Activated CD4-positive, alpha-beta T cell treated with anti-CD3 and anti-CD28 coated beads, Interleukin-10, Interleukin-2, amounts not matched to agents 100 ng/mL and 50 ng/mL, durations not matched to agents 16 hours and 8 hours (primary cell): ENCODE measurements around the gene CCDC158.
"Not testable (repeated sequence)": the region's sequence is repeated elsewhere in the genome, so short reads cannot be mapped to it uniquely, and the experiment has no call there.

ENCODE experiments used
- DNase-seq: peaks from one replicate; pipeline ENCODE4 v3.0.0-alpha.2; 2020

Gene CCDC158

DNA sequence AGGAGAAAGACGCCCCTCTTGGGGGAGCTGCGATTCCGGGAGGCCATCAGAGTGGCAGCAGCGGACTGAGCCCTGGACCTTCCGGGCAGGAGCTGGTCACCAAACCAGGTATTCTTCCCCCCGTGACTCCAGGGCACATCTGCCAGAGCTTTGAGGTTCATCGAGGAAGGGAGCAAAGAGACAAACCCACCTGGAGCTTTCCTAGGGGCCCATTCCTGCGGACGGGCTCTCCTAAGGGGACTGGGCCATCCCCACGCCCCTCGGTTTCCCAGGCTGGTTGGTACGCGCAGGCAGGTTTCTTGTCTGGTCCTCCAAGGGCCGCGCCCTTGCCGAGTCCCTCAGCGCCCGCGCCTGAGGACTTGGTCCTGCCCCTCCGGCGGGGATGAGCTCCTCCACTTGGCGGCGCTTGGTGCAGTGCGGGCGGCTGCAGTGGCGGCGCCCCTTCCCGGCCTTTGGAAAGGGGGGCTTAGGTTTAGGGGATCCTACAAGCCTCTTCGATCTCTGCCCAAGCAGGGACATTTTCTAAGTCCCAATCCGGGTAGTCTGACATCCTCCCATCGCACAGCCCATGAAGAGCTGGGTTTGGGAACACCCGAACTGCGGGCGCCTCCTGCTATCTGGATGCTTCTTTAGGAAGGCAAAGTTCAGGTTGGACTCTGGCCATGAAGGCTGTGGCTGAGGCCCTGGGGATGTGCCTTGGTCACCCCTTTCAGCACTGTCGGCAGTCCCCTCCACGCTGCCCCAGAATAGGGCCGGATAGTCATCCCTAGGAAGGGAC lies 113.9 kb downstream of the CCDC158 start:
- DNase-seq = peak; percentile 45

DNA sequence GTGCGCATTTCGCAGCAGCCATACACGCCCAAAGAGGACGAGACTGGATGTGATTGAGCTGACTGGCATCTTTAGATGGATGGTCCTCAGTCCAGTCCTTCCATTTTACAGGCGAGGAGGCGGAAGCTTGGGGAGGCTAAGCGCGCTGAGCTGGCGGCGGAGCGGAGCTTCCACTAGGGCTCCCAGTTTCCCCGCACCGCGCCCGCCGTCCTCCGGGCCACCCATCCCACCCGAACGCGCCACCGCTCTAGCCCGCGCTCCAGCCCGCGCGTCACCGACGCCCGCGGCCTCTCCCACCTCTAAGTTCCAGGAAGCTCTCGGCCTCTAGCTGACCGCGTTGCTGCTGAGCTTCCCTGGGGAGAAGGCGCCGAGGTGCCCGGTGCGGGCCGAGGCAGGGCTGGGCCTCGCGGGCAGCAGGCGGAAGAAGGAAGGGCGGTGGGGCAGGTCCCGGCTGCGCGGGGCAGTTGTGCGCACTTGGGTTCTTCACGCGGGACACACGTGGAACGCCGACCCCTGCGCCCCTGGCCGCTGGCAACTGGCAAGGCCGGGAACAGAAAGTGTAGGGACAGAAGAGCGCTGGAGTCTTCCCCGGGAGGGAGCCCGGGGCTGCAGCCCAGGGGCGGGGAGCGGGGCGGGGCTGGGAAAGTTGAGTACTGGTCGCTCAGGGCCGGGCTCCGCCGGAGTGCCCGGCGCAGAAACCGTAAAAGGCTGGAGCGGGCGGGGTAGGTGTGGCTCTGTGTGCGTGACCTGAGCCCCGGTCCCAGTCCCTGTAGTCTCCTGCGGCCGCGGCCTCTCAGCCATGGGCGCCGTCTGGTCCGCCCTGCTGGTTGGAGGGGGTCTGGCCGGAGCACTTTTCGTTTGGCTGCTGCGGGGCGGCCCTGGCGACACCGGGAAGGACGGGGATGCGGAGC lies 114.7 kb downstream of the CCDC158 start, which contains the start of gene STBD1:
STBD1 (plus strand) TSS at position 763 of the 911 bp plus-strand sequence; CDS start at position 800, 37 bp downstream.
- peak; percentile 58 for DNase-seq

DNA sequence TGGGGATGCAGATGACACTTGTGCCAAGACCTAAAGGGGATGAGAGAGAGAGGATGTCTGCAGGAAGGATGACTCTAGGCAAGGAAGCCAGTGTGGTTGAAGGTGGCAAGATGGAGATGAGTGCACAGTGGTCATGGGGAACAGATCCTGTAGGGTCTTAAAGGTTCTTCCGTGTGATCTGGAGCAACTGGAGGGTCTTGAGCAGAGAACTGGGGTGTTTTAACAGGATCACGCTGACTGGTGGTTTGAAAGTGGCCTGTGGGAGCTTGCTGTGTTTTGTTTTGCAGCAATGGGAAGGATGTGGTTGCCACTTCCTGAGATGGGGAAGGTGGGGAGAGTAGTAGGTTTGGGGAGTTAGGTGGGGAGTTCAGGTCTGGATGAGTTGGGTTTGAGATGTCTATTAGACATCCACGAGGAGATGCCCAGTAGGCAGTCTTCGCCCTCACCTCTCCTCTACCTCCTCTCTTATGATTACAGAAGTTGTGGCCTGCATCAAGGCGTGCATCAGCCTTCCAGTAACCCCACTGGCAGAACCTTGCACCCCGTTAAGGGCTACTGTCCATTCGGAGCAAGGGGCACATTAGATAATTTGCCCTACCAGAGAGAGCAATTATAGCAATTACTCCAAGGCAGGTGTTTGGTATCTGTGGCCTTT lies 115.8 kb downstream of the CCDC158 start:
- peak; percentile 78 for DNase-seq

DNA sequence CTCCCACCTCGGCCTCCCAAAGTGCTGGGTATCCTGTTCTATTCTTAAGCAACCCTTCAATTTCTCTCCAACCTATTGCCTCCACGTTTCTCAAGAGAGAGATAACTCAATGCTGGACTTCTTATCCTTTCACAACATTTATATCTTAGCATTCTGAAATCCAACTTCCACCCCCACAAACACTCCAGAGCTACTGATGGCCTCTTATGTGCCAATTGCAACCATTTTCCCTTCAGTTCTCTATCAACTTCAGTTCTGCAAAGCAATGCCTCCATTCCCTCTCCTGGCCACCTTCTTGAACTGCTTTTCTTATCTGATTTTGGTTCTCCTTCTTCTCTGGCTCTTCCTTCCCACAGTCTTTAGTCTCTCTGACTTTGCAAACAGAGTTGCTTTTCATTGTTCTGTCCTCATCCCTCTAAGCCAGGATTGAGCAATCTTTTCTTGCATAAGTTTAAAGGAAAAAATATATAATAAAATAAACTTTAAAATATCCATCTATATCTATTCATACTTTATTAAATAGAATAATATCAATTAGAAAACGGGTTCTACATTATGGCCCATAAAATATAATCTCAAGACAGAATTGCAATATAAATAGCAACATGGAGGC lies 118.0 kb downstream of the CCDC158 start:
- DNase-seq = no peak

DNA sequence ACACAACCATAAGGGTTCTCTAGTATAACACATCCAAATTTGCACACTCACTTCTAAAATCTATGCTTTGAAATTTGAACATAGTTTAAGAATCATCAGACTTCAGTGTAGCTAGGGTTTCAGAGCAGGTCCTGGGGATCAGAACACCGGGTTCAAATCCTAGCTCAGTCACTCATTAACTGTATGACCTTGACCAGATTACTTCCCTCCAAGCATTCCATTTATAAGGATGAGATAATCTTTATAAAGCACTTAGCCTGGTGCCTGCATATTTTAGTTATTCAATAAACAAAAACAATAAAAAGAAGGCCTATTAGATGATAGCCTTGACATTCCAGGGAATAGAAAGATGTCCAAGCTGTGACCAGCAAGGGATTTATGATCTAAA lies 119.2 kb downstream of the CCDC158 start:
- no peak for DNase-seq

DNA sequence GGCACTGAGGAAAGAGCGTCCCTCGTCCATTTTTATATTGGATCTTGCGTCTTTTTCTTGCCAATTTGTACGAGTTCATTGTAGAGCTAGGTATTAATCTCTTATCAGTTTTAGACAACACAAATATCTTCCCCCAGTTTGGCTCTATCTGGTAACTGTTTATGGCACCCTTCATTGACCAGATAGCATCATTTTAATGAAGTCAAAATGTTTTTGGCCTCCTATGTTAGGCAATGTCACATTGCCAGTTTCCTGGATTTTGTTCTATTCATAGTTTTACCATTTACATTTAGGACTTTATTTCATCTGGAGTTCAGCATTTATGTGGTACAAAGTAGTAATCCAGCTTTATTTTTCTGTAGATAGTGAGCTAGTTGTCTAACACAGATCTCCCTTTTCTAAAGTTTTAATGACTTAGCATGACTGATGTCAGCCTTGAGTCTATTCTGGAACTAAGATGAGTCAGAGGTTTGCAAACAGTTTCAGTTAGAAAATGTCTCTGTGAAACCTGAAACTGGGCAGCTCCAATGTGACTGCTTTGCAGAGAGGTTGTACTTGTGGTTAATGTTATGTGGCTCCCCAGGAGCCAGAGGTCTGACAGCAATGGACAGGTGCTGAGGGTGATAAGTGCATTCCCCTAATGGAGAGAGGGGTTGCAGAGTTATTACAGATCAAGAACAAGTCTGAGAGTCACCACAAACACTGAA lies 119.7 kb downstream of the CCDC158 start:
- peak; percentile 93 for DNase-seq

DNA sequence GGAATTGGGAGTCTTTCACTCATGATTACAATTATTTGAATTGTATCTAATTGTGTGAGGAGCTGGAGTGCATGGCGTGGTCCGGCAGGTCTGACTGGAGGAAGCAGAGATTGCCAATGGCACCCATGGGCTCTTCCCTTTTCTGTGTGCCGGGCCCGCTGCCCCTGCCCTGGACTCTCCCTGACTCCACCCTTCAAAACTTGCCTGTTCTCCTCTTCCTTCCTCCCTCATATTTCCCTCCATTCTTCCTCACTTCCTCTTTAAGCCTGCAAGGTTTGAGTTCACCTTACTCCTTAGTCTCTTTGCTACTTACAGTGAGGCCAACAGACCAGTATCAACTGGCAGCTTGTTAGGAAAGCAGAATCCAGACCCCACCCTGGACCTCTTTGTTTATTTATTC lies 120.9 kb downstream of the CCDC158 start:
- no peak for DNase-seq

DNA sequence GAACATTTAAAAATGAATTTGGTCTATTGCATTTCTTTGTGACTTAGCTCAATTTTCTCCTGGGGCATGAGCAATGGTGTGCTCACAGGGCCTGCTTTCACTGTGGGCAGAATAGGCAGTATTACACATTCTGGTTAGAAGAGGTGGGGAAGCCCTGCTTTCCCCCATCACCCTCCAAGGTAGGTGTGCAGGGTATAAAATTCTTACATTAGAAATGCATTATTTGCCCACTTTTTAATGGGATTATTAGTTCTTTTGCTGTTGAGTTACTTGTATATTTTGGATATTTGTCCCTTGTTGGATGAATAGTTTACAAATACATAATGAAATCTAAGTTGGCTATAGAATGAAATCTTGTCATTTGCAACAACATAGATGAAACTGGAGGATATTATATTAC lies 122.7 kb downstream of the CCDC158 start:
- no peak for DNase-seq

DNA sequence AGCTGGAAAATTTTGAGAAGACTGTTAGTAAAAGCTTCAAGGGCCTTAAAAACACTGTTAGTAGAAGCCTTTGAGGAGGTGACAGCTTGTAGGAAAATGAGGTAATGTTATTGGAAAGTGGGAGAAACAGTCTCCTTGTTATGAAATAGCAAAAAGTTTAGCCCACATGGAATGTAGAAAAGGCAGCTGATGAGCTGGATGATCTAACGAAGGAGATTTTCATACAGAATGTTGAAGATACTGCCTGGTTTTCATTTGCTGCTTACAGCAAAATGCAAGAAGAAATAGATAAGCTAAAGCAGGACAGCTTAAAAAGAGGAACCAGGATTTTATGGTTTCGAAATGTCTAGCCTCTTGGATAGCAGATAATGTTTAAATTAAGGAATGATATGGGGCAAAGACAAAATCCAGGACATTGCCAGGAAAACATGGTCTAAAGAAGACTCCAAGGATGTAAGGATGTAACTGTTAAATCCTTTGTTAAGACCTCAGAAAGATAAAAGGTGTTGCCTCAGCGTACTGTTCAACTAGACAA lies 124.6 kb downstream of the CCDC158 start:
- DNase-seq = no peak

DNA sequence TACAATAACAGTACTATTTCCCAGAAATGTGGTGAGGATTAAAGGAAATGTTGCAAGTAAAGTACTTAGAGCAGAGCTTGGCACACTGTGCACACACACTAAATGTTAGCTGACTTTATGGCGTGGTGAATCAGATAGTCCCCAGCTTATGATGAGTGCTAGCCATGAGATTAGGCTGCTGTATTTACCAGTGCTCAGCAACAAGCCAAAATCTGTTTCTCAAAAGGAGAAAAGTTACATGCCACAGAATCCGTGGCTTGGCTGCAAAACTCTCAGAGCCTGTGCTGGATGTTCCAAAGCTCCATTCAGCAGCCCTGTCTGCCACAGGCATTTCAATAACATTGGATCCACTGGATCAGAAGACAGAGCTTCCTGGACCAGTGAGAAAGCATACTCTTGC lies 127.2 kb downstream of the CCDC158 start:
- DNase-seq = no peak

DNA sequence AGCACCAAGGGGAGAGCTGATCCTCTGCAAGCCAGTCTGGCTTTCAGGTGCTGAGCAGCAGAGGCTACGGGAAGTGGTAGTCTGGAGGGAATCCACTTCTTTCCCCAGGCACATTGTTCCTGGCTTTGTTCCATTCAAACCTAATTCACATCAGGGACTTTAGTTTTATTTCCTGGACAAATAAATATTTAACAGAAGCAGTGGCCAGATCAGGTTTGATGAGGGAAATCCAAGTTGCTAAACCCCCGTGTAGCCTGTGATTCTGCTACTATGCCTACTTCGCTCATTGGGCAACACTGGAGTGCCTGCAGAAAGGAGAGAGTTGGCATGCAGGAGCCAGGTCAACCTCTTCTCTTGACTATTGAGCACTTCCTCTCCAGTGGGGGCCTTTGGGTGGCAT lies 128.2 kb downstream of the CCDC158 start:
- DNase-seq = no peak

DNA sequence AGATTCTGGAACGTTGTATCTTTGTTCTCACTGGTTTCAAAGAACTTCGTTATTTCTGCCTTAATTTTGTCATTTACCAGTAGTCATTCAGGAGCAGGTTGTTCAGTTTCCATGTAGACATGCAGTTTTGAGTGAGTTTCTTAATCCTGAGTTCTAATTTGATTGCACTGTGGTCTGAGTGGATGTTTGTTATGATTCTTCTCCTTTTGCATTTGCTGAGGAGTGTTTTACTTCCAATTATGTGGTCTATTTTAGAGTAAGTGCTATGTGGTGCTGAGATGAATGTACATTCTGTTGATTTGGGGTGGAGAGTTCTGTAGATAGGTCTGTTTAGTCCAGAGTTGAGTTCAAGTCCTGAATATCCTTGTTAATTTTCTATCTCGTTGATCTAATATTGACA lies 133.1 kb downstream of the CCDC158 start:
- DNase-seq = peak; percentile 58

DNA sequence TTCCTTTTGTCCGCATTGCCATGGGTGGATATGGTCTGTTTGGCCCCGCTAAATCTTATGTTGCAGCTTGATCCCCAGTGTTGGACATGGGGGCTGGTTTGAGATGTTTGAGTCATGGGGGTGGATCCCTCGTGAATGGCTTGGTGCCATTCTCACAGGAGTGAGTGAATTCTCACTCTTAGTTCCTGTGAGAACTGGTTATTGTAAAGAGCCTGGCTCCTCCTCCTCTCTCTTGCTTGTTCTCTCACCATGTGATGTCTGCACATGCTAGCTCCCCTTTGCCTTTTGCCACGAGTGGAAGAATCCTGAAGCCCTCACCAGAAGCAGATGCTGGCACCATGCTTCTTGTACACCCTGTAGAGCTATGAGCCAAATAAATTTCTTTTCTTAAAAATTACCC lies 137.0 kb downstream of the CCDC158 start:
- DNase-seq = no peak

DNA sequence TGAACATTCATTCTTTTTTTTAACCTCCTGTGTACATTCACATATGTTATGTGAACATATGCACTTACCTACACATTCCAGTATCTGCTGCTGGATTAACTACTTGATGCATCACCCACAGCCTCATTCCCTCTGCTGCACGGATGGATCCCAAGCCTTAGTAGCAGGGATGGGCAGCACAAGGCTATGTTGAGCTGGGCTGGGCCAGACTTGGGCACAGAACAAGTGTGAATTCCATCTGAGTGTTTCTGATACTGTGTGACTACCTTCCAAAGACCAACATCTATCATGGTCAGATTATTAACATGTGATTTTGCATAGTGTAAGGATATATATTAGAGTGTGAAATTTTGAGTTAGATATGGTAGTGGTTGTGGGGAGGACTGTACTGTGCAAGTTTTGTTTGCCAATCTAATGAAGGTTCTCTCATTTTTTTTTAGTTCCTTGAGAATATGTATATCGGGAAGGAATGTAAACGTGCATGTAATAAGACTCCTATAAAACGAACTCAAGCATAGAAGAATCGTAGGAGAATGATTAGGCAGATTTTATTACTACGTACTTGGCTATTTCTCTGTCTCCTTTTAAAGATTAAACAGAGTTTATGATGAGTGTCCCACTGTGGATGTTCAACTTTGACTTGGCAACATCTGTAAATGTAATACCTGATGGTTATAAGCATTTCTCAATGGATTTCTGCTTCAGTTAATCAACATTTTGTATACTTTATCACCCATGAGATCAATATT lies 137.8 kb downstream of the CCDC158 start:
- no peak for DNase-seq

DNA sequence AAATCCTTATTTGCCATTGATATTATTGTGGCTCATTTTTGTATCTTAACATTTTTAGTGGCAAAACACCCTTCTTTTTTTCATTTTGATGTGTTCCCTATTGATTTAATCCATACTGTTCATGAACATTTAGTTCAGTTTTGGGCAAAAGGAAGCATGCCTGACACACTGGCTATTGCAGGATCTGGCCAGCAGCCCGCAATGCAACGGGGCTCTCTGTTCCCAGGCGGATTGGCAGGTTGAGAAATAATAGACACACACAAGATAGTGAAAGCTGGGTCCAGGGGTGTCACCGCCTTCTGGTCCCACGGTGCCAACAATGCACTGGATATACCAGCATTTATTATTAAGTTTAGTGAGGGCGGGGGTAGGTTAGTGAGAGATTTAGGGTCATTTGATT lies 139.3 kb downstream of the CCDC158 start:
- not testable (repeated sequence) for DNase-seq

DNA sequence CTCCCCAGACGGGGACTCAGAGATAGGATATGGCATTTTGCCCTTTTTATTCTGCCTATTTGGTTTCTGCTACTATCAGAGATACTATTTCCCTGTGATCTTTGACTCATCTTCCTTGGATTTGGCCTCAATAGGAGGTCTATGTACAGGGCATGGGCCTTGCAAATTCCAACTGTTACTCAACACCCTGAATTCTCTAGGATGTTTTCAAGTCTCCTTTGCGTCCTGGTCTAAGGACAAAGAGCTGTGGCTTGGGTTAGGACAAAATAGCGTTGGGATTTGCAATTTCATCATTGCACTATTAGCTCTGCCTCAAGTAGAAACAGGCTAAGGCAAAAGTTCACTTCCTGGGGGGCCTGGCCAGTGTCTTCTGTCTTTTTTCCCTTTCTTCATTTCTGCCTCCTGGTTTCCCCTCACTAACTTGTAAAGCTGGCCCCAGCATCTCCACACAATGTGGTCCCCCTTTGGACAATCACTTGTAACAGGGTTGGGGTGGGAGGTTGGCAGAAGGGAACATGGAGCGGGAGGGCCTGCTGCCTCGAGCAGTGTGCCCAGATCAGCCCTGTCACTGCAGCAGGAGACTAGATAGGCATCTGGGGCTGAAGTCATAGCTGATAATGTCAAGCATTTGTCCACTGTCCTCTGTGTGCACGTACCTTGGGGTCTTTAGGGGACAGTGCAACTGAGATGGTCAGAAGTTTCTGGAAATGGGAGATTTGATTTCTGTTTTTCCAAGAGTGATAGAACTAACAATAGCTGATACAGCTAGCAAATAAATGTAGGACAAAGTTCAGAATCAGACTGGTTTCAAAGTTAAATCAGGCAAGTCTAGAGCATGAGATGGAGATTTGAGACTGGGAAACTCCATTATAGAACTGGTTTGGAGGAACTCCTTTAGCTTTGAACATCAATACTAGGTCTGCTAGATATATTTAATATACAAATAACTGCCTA lies 140.2 kb downstream of the CCDC158 start:
- DNase-seq = no peak

DNA sequence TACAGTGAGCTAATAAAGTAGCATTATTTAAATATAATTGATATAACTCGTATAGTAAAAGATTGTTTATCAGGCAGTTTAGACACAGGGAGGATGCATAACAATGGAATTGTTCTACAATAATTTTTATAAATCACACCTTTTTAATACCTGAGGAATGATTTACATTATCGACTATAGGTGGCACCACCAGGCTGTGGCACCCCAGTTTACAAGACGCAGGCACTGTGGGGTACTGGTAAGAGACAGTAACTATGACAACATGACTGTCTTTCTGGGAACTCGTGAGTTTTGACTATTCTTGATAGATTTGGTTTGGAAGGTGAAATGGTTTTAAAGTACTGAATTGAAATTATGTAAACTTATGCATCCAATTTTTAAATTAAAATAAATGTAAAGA lies 141.5 kb downstream of the CCDC158 start:
- peak; percentile 41 for DNase-seq

DNA sequence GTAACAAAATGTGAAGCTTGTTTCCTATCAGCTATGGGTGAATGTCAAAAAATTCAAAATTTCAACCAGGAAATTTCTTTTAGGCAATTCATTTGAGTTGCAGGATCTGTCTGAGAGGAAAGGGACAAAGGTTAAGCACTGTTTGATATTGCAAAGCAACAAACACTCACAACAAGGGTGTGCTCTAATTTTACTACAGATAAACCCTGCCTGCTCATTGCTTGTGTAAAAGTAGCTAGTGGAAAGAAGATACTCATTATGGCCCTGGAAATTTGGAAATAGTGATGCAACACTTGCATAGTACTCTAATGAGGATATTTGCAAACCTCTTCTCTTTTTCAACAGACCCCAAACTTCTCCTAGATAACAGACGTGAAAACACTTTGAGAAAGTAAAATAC lies 142.4 kb downstream of the CCDC158 start:
- DNase-seq = no peak

DNA sequence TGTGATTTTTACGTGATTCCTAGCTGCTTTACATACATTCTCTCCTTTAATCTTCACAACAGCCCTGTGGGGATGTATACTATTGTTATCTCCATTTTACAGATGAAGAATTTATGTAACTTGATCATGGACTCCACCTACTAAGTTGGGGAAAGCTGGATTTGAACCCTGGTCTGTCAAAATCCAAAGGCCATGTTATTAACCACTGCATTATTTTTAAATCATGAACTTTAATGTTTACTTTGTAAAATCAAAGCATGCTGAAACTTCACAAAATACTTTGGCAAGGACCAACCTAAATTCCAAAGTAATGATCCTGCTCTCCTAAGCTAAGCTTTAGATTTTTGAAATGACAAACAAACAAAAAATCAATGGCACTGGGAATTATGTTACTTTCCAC lies 143.3 kb downstream of the CCDC158 start:
- DNase-seq = no peak

DNA sequence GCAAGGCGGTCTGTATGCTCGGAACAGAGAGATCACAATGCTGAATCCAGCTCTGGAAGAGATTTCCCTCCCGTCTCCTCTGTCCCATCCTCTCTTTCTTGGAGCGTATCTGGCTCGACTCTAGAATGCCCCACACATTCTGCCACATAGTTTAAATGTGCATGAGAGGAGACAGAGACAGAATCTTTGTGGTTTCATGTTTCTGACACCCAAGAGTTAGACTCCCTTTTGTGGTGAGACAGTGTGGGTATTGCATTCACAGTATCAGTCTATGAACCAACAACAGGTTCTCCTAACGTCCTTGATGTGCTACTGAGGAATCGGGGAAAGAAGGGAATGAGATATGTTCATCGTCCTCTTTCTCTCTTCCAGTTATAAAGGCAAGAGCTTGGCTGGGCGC lies 144.1 kb downstream of the CCDC158 start:
- peak; percentile 2 for DNase-seq
